HG03103 (cell line): ENCODE results near the gene PTRHD1.

Source experiments
- ATAC-seq: cut with Tn5 transposase; IDR thresholded peaks from one replicate; pipeline ENCODE4 v1.9.1; 2021; ENCODE audit warnings: low read depth; ENCODE audit not compliant: unreplicated experiment

The PTRHD1 gene

GRCh38 chr2:24766609-24767008, 26.6 kb downstream of the PTRHD1 start:
- ATAC-seq, result no peak

GRCh38 chr2:24763843-24764242, 29.3 kb downstream of the PTRHD1 start:
- ATAC-seq, result no peak

GRCh38 chr2:24762518-24762917, 30.7 kb downstream of the PTRHD1 start:
- ATAC-seq, result no peak

DNA sequence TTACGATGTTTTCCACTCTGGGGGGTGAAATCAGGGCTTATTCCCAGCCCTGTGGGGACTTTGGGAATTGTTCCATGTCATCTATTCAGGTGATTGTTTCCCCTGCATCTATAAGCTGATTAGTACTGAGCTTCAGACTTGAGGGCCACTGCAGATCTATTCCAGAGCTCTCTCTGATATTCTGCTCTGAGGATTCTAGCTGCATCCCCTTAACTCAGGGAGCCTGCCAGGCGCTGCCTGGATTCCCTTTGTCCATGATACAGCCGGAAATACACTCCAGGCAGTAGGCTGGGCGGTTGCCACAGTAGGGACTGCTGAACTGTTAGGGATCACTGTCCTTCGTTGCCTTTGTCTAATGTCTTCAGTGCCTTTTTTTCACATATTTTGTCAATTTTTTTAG, 31.3 kb downstream of the PTRHD1 start:
- no peak for ATAC-seq

DNA sequence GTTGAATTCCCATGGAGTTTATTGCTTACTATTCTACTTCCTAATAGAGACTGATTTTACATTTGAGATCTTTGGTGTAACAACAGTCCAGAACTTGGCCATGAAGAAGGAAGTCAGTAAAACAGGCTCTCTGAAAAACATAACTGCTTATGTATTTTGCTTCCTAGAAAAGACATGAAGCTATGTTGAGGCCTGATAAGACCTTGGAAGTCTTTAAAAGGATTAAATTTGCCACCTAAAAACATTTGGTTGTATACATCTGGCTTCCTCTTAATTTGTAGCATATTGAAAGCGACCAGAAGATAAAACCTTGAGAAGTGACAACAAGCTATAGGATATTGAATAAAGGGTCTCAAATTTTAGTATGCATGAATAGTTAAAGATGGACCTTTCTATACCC, 36.4 kb downstream of the PTRHD1 start:
- no peak for ATAC-seq

- ATAC-seq, result no peak
Measured at GRCh38 chr2:24754985-24755705, 38.0 kb downstream of the PTRHD1 start.

DNA sequence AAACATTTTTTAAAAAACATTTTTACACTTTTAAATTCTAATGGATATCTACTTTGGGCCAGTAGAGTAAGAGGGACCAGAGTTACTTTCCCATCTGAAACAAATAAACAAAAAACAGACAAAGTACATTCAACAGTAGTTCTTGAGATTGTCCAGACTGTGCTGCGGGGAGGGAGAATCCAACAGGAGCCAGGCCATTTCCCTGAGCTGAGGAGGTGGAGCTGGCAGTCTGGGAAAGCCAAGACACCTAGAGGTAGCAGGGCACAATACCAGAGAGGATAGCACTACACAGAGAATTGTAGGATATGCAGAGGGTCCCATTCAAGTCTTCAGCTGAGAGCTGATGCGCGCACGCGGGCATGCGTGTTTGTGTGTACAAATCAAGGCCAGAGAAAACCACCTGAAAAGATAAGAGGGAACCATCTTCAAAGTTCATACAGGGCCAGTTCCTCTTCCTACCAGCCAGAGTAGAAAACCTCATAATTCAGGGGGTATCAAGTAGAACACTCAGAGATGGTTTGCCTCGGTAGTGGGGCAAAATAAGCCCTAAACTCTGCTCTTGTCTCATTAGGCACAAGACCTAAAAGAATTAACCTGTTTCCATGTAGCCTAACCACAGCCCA, 44.0 kb downstream of the PTRHD1 start:
- no peak for ATAC-seq

DNA sequence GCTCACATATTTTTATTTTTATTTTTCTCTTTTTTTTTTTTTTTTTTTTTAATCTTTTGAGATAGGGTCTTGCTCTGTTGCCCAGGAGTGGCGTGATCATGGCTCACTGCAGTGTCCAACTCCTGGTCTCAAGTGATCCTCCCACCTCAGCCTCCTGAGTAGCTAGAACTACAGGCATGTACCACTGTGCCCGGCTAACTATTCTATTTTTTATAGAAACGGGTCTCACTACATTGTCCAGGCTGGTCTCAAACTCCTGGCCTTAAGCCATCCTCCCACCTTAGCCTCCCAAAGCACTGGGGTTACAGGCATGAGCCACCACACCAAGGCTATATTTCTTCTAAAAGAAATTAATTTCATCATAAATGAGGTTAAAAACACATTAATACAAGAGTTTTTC, 45.9 kb downstream of the PTRHD1 start:
- ATAC-seq, result no peak

- ATAC-seq, result no peak
Measured at GRCh38 chr2:24745825-24746224, 47.4 kb downstream of the PTRHD1 start.

- no peak for ATAC-seq
Measured at GRCh38 chr2:24744356-24744755, 48.8 kb downstream of the PTRHD1 start.

DNA sequence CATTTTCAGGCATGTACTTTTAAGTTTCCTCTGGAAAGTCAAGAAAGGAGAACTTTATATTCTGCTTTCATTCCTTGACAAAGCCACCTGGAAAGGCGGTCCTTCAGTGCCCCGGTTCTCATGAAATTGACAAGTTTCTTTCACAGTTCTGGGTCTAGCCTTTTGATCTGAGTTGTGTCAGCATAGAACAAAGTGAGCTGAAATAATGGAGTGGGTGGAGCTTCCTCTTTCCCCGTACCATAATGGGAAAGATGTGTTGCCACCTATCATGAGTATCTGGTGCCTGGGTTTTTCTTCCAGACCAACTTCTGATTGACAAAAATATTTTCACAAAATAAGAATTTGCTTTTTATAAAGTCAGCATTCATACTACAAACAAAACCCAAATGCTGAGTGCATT, 49.3 kb downstream of the PTRHD1 start:
- ATAC-seq, result no peak

- ATAC-seq, result no peak
Measured at GRCh38 chr2:24742730-24743129, 50.5 kb downstream of the PTRHD1 start.

DNA sequence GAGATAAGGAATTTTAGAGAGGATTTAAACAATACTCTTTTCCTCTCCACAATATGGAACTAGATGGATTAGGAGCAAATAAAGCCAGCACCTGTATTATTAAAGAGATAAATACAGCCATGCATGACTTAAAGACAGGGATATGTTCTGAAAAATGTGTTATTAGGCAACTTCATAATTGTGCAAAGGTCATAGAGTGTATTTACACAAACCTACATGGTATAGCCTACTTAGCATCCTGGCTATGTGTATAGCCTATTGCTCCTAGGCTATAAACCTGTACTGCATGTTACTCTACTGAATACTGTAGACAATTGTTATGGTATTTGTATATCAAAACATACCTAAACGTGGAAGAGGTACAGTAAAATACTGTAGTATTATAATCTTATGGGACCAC, 53.0 kb downstream of the PTRHD1 start:
- no peak for ATAC-seq
